Amniotic epithelial cell (primary cell): Measurements from ENCODE around the gene ACTN4.

Experiments used
- DNase-seq: peaks from one replicate; pipeline ENCODE4 v3.0.0-alpha.2; 2010; ENCODE audit warnings: low read depth

The ACTN4 gene

DNA sequence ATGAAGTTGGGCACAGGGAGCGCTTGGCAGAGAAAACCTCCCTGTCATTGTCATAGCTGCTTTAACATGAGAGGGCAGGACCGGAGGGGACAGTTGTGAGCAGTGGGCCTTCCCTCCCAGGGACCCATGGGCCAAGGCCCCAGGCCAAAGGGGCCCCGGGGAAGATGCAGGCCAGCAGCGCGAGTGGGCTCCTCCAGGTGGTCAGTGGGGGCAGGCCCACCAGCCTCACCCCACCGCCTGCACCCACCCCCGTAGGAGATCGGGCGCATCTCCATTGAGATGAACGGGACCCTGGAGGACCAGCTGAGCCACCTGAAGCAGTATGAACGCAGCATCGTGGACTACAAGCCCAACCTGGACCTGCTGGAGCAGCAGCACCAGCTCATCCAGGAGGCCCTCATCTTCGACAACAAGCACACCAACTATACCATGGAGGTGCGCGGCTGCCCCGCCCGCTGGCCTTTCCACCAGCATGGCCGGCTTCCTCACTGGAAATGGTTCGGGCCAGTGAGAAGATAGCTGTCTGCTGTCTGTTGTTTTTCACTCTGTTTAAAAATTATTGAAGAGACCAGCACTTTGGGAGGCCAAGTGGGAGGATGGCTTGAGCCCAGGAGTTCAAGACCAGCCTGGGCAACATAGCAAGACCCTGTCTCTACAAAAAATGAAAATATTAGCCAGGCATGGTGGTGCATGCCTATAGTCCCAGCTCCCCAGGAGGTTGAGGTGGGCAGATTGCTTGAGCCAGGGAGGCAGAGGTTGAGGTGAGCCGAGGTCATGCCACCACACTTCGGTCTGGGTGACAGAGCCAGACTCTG lies 78.2 kb downstream of the ACTN4 start:
- no peak for DNase-seq

DNA sequence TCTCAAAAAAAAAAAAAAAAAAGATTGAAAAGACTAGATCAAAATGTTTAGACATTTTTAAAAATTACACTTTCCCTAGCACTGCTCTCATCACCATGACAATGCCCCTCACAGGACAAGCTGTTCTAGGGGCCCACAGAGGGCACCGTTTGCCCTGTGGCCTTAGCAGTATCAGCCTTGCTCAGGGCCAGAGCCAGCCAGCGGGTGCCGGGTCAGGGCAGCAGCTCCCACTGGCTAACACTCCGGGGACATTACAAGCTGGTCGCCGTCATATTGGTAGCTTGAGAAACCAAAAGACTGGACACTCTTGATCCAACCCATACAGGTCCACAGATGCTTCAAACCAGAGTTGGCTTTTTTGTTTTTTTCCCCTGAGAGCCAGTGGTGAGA lies 78.8 kb downstream of the ACTN4 start:
- no peak for DNase-seq

DNA sequence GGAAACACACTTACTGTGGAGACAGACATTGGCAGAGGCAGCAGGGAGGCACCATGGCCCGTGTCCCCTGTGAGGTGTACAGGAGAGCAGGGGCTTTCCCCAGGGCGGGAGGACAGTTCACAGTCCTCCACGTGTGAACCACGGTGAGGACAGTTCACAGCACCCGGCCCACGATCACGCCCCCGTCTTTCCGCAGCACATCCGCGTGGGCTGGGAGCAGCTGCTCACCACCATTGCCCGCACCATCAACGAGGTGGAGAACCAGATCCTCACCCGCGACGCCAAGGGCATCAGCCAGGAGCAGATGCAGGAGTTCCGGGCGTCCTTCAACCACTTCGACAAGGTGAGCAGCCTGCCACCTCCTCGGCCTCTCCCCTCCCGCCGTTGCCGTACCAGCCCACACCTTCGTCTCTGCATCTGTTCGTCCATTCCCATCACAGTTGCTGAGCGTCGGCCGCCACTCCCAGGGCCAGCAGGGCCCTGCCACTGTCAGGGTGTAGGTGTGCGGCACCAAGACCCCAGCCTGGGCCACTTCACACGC lies 79.4 kb downstream of the ACTN4 start:
- no peak for DNase-seq

GRCh38 chr19:38727306-38727867 lies 79.9 kb downstream of the ACTN4 start:
- no peak for DNase-seq

DNA sequence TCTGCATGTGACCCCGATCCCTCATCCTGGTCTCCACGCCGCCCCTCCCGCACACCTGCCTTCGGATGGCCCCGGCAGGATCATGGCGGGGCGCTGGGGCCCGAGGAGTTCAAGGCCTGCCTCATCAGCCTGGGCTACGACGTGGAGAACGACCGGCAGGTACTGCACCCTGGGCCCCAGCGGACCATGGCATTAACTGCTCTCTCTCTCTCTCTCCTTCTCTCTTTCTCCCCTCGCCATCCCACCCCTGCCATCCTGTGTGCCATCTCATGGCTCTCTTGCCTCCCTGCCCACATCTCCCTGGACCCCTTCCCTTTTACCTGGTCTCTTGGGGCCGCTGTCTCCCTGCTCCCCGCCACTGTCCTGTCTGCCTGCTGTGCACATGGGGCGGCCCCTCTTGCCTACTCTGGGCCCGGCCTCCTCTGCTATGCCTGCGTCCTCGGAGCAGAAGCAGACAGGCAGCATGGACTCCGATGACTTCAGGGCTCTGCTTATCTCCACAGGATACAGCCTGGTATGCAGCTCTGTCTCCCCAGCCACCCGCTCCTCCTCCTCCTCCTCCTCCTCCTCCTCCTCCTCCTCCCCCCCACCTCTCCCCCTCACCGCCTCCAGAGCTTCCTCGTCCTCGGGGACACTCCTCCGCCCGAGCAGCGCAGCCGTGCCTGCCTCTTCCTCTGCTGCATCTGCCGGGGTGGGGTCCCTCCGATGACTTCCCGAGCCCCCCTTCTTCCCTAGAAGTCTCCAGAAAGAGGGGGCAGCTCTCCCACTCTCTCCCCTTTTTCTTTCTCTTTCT lies 80.6 kb downstream of the ACTN4 start:
- DNase-seq: peak; percentile 95

GRCh38 chr19:38728752-38729541 lies 81.5 kb downstream of the ACTN4 start:
- DNase-seq: no peak

- peak; percentile 38 for DNase-seq
These were observed 82.4 kb downstream of the ACTN4 start for GRCh38 chr19:38729653-38730469.

GRCh38 chr19:38730470-38730730 lies 83.0 kb downstream of the ACTN4 start:
- DNase-seq: no peak

GRCh38 chr19:38730731-38731589 lies 83.5 kb downstream of the ACTN4 start:
- DNase-seq: no peak

GRCh38 chr19:38731654-38732301 lies 84.3 kb downstream of the ACTN4 start:
- DNase-seq: no peak

GRCh38 chr19:38733241-38733492 lies 85.7 kb downstream of the ACTN4 start:
- no peak for DNase-seq

DNA sequence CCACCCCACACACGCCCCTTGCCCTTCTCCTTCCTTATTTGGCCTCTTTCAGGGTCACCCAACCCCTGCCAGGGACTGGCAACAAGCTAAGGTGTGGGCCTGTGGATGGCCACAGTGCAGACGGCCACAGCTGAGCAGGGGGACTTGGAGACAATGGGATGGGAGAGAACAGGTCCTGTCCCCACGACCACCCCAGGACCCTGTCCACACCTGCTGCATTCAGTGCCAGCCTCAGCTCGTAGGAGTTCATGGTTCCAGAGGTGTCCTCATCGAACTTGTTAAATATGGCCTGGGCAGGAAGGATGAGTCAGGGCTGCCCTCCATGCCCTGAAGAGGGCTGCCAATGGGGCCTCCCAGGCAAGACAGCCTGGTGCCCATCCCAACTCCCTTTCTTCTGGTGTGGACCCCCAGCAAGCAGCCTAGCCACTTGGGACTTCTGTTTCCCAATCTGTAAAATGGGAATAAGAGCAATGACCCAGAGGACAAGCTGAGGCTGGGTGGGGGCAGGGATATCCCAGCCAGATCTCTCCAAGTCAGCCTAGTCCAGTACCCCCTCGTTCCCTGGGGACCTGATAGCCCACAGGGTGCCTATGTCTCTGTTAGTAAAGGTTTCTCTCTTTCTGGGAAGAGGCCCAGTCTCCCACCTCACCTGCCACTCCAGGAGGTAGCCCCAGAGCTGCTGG lies 86.2 kb downstream of the ACTN4 start:
- DNase-seq: no peak

GRCh38 chr19:38734176-38734425 lies 86.7 kb downstream of the ACTN4 start:
- DNase-seq: no peak

- DNase-seq: no peak
These were observed 87.2 kb downstream of the ACTN4 start for GRCh38 chr19:38734426-38735256.

GRCh38 chr19:38735257-38735686 lies 87.8 kb downstream of the ACTN4 start:
- DNase-seq: no peak

- no peak for DNase-seq
These were observed 88.6 kb downstream of the ACTN4 start for GRCh38 chr19:38736036-38736412.

- DNase-seq: peak; percentile 35
These were observed 89.2 kb downstream of the ACTN4 start for GRCh38 chr19:38736413-38737280.

GRCh38 chr19:38737281-38737865 lies 89.9 kb downstream of the ACTN4 start:
- DNase-seq: no peak
